B cell (primary cell): ENCODE measurements around the gene C1orf35. TPM values are rescaled to one million over a fixed set of nuclear protein-coding genes. Genes with fewer than 3 reads are reported as not detected.
A peak's percentile ranks its signal among the peaks of the same experiment; 100 is the strongest.

Experiments
- ATAC-seq: fragments of 200-7000 bp; cut with Tn5 transposase; one replicate; pipeline ENCODE4 v1.10.0; 2021; ENCODE audit warnings: low read depth, mild to moderate bottlenecking, moderate number of reproducible peaks, moderate library complexity
- CTCF ChIA-PET: fragments of 350-600 bp; sonication (Branson Sonifier 250); formaldehyde crosslinking; loops from one replicate; lab custom pipeline; 2021; ENCODE audit warnings: antibody characterized with exemption, inconsistent platforms; lab: Charles Lee
- POLR2A ChIA-PET: fragments of 350-600 bp; sonication (Branson Sonifier 250); formaldehyde crosslinking; loops from one replicate; lab custom pipeline; 2021; ENCODE audit warnings: antibody characterized with exemption; lab: Charles Lee
- DNase-seq: peaks from one replicate; pipeline ENCODE4 v3.0.0; 2013
- H2AFZ ChIP-seq: 2 replicates; pipeline ENCODE4 v1.6.1; 2012; ENCODE audit warnings: mild to moderate bottlenecking, low read depth, low read length; ENCODE audit not compliant: insufficient read depth, poor library complexity, severe bottlenecking
- H3K27ac ChIP-seq, 2 donors: 1 replicate in 1 of 2; 2 replicates in 1 of 2; pipeline ENCODE4 v1.5.1; 2012 to 2013; ENCODE audit warnings: low read length in 2 of 2, mild to moderate bottlenecking in 2 of 2, moderate library complexity in 1 of 2
- H3K27me3 ChIP-seq, 4 experiments: fragments of 200-600 bp in 1 of 4; sonication (generic) in 1 of 4; replicated peaks in 1 of 4; 1 replicate in 2 of 4; 2 replicates in 2 of 4; pipeline versions ENCODE4 v1.6.1 to v1.7.0; 2013 to 2016; ENCODE audit warnings: low read length in 3 of 4, mild to moderate bottlenecking in 2 of 4, mixed read lengths in 1 of 4, moderate library complexity in 1 of 4; ENCODE audit not compliant: insufficient read depth in 4 of 4, control insufficient read depth in 3 of 4; ENCODE audit errors: control extremely low read depth in 1 of 4
- H3K36me3 ChIP-seq, 2 experiments: replicated peaks in 1 of 2; 1 replicate in 1 of 2; 2 replicates in 1 of 2; pipeline versions ENCODE4 v1.6.1 to v1.7.1; 2013; ENCODE audit warnings: low read length in 1 of 2; ENCODE audit not compliant: insufficient read depth in 2 of 2, control insufficient read depth in 1 of 2; ENCODE audit errors: control extremely low read depth in 1 of 2, extremely low read depth in 1 of 2
- H3K4me1 ChIP-seq, 2 donors: fragments of 200-600 bp in 1 of 2; sonication (generic) in 1 of 2; 1 replicate in 1 of 2; 2 replicates in 1 of 2; pipeline versions ENCODE4 v1.5.1 to v1.6.1; 2013 to 2017; ENCODE audit warnings: low read length in 2 of 2; ENCODE audit not compliant: control insufficient read depth in 2 of 2, insufficient read depth in 2 of 2
- H3K4me2 ChIP-seq: replicated peaks from 2 replicates; pipeline ENCODE3; 2012; ENCODE audit warnings: mild to moderate bottlenecking, low read depth, low read length; ENCODE audit not compliant: poor library complexity, severe bottlenecking
- H3K4me3 ChIP-seq, 5 experiments: fragments of 200-600 bp in 1 of 5; sonication (generic) in 1 of 5; 1 replicate in 3 of 5; 2 replicates in 2 of 5; pipeline versions ENCODE4 v1.5.1 to v1.7.0; 2011 to 2016; ENCODE audit warnings: low read length in 4 of 5, mild to moderate bottlenecking in 4 of 5, low read depth in 2 of 5, control low read depth in 1 of 5, moderate library complexity in 1 of 5; ENCODE audit not compliant: insufficient read depth in 1 of 5; ENCODE audit errors: control extremely low read depth in 1 of 5, extremely low read depth in 1 of 5
- H3K79me2 ChIP-seq: fragments of 200-600 bp; sonication (generic); one replicate; pipeline ENCODE4 v1.6.0; 2016; ENCODE audit warnings: low read length; ENCODE audit not compliant: control insufficient read depth, insufficient read depth
- H3K9ac ChIP-seq: fragments of 200-600 bp; sonication (generic); 2 replicates; pipeline ENCODE4 v1.6.1; 2017; ENCODE audit warnings: mild to moderate bottlenecking, low read length, moderate library complexity
- H3K9me3 ChIP-seq, 3 donors: one replicate each; pipeline versions ENCODE4 v1.6.1 to v1.7.1; 2013; ENCODE audit warnings: low read length in 2 of 3; ENCODE audit not compliant: control insufficient read depth in 2 of 3, insufficient read depth in 1 of 3; ENCODE audit errors: control extremely low read depth in 1 of 3
- H4K20me1 ChIP-seq: 2 replicates; pipeline ENCODE4 v1.6.0; 2012; ENCODE audit warnings: mild to moderate bottlenecking, low read length; ENCODE audit not compliant: insufficient read depth, control insufficient read depth, poor library complexity, severe bottlenecking
- H3K27ac Mint-ChIP-seq: one replicate; pipeline ENCODE4 v1.8.0; 2021; ENCODE audit warnings: mixed read lengths
- H3K27me3 Mint-ChIP-seq: one replicate; pipeline ENCODE4 v1.8.0; 2021; ENCODE audit warnings: mixed read lengths
- H3K4me1 Mint-ChIP-seq: one replicate; pipeline ENCODE4 v1.8.0; 2021; ENCODE audit warnings: mixed read lengths
- H3K4me3 Mint-ChIP-seq: one replicate; pipeline ENCODE4 v1.8.0; 2021; ENCODE audit warnings: mixed read lengths
- H3K9me3 Mint-ChIP-seq: one replicate; pipeline ENCODE4 v1.8.0; 2022; ENCODE audit warnings: mixed read lengths; ENCODE audit not compliant: insufficient read depth
- CTCF ChIP-seq: fragments of 200-600 bp; IDR thresholded peaks from one replicate; pipeline ENCODE4 v1.8.0; 2022; ENCODE audit warnings: antibody characterized with exemption, mild to moderate bottlenecking
- EZH2 ChIP-seq: IDR thresholded peaks from 2 replicates; pipeline ENCODE4 v1.6.1; 2012; ENCODE audit warnings: borderline replicate concordance, low read depth, mild to moderate bottlenecking, moderate library complexity, low read length; ENCODE audit not compliant: insufficient read depth, poor library complexity, severe bottlenecking
- WGBS: methylation state at CpG from one replicate; pipeline ENCODE4 v1.1.5; 2013; ENCODE audit warnings: missing lambda C conversion rate; ENCODE audit not compliant: insufficient coverage; 5-methylcytosine and 5-hydroxymethylcytosine counted together
- intact Hi-C: fragments of 100-400 bp; cut with micrococcal nuclease; formaldehyde crosslinking; loops from one replicate; pipeline ENCODE4 v1.10.0; 2022
- polyA plus RNA-seq: library from polyadenylated mRNA; depleted of rRNA; stranded (reverse); fragments of >200 nt; gene quantifications from 2 replicates; pipeline ENCODE4 v1.2.3, GENCODE V29; 2012
- total RNA-seq, 2 donors: library from RNA; stranded (reverse); fragments of 120-200 nt in 1 of 2; gene quantifications; 1 replicate in 1 of 2; 2 replicates in 1 of 2; pipeline versions ENCODE4 v1.2.3 to v1.2.4, GENCODE V29; 2013 to 2022

The C1orf35 gene
- total and polyA plus RNA-seq, 2 donors (not counting 1 experiment from before 2014, with no cell fraction given) = 24.1 to 41.0 TPM

- no peaks in the 10 kb centered on the region for H3K27me3 ChIP-seq
- Mint-ChIP-seq H3K4me3 (peak overlapping the region; percentile 49), H3K27me3 (no peaks in the 10 kb centered on the region), H3K27ac (no peak overlapping the region), H3K4me1 (peaks cover 42% of the 10 kb centered on the region), H3K9me3 (no peaks in the 10 kb centered on the region)
- no peak overlapping the region for H3K27ac ChIP-seq
- TF ChIP-seq EZH2 (no peak), CTCF (no peak)
- H2AFZ ChIP-seq = no peak overlapping the region
- H4K20me1 ChIP-seq = peaks cover 84% of the 10 kb centered on the region
- peaks cover 0 to 44% of the 10 kb centered on the region in 2 experiments for H3K36me3 ChIP-seq
- no peak for DNase-seq
- WGBS = 92% methylated on average over 10 of the region's 12 CpGs
- H3K79me2 ChIP-seq = peaks cover 65% of the 10 kb centered on the region
- ChIA-PET CTCF (interaction anchor here (1.2 to 1.6 kb wide), 3 partner anchors 13 to 21 kb away, joined by 4 to 7 read pairs (median 5); partner anchors contain the start of gene IBA57), POLR2A (interaction anchor here (0.6 kb wide), 1 partner anchor 16 kb away, joined by 8 read pairs; no protein-coding TSS in a partner anchor)
- peaks cover 0 to 8% (median 0%) of the 10 kb centered on the region in 3 donors for H3K9me3 ChIP-seq
- H3K4me1 ChIP-seq = peaks cover 36 to 52% of the 10 kb centered on the region in 2 donors
- ATAC-seq = no peak
- peak overlapping the region; percentile 22 for H3K4me2 ChIP-seq
- no peak overlapping the region for H3K4me3 ChIP-seq
- intact Hi-C loops = no loop called here
- no peak overlapping the region for H3K9ac ChIP-seq
These were observed 40.5 kb upstream of the C1orf35 start for GRCh38 chr1:228143480-228144192.

- ChIA-PET CTCF (interaction anchor here (0.8 to 1.6 kb wide), 3 partner anchors 12 to 24 kb away, joined by 3 to 7 read pairs (median 5); partner anchors contain the start of gene IBA57), POLR2A (no interaction called here)
- Mint-ChIP-seq H3K9me3 (no peaks in the 10 kb centered on the region), H3K4me1 (peaks cover 50% of the 10 kb centered on the region), H3K27ac (no peak overlapping the region), H3K27me3 (no peaks in the 10 kb centered on the region), H3K4me3 (peak overlapping the region; percentile 49)
- TF ChIP-seq EZH2 (no peak), CTCF (no peak)
- H3K36me3 ChIP-seq = peaks cover 0 to 35% of the 10 kb centered on the region in 2 experiments
- no peaks in the 10 kb centered on the region for H3K27me3 ChIP-seq
- 84% methylated on average over 11 of the region's 11 CpGs for WGBS
- H3K4me3 ChIP-seq = no peak overlapping the region
- H3K27ac ChIP-seq = no peak overlapping the region
- H4K20me1 ChIP-seq = peaks cover 74% of the 10 kb centered on the region
- H3K9ac ChIP-seq = no peak overlapping the region
- H3K4me1 ChIP-seq = peaks cover 43 to 61% of the 10 kb centered on the region in 2 donors
- peaks cover 0 to 11% (median 0%) of the 10 kb centered on the region in 3 donors for H3K9me3 ChIP-seq
- ATAC-seq (no peak), DNase-seq (peak; percentile 14)
- intact Hi-C loops = no loop called here
- peak overlapping the region; percentile 98 for H3K4me2 ChIP-seq
- H2AFZ ChIP-seq = no peak overlapping the region
- peaks cover 65% of the 10 kb centered on the region for H3K79me2 ChIP-seq
These were observed 39.6 kb upstream of the C1orf35 start for GRCh38 chr1:228142701-228143136.
